C4-2B (cell line): ENCODE results near the gene CACNG7.

ENCODE experiments used
- CTCF ChIP-seq: fragments of 450-650 bp; conservative IDR thresholded peaks from 2 replicates; pipeline ENCODE4 v1.5.1; 2017; ENCODE audit warnings: mild to moderate bottlenecking
- ZFX ChIP-seq: fragments of 450-650 bp; IDR thresholded peaks from 2 replicates; pipeline ENCODE4 v1.6.1; 2017

- no peak for TF ChIP-seq CTCF
- TF ChIP-seq ZFX = no peak
Observed at GRCh38 chr19:53872762-53873161, 36.3 kb upstream of the CACNG7 start.
